HEK293 (cell line): ENCODE data around the gene CAMKK1.

Experiments used
- BCL6B ChIP-seq: fragments of 450-650 bp; formaldehyde crosslinking; IDR thresholded peaks from 2 replicates; pipeline ENCODE4 v1.5.1; 2017; ENCODE audit warnings: missing biosample characterization, missing genetic modification characterization
- KLF9 ChIP-seq: fragments of 450-650 bp; formaldehyde crosslinking; IDR thresholded peaks from 2 replicates; pipeline ENCODE4 v1.5.1; 2016; ENCODE audit warnings: missing biosample characterization, missing genetic modification characterization, low read depth
- PATZ1 ChIP-seq: fragments of 450-650 bp; formaldehyde crosslinking; IDR thresholded peaks from 2 replicates; pipeline ENCODE4 v1.5.1; 2016; ENCODE audit warnings: missing biosample characterization, missing genetic modification characterization
- PBX3 ChIP-seq: sonication (generic); formaldehyde crosslinking; IDR thresholded peaks from 2 replicates; pipeline ENCODE4 v1.8.1; 2022; ENCODE audit warnings: mild to moderate bottlenecking, moderate library complexity, missing genetic modification reagents
- SP2 ChIP-seq: fragments of 450-650 bp; formaldehyde crosslinking; IDR thresholded peaks from 2 replicates; pipeline ENCODE4 v1.5.1; 2016; ENCODE audit warnings: missing biosample characterization, missing genetic modification characterization
- SP3 ChIP-seq: fragments of 450-650 bp; formaldehyde crosslinking; IDR thresholded peaks from 2 replicates; pipeline ENCODE4 v1.5.1; 2016; ENCODE audit warnings: missing biosample characterization, missing genetic modification characterization
- TSHZ1 ChIP-seq: fragments of 450-650 bp; formaldehyde crosslinking; IDR thresholded peaks from 2 replicates; pipeline ENCODE4 v1.5.1; 2016; ENCODE audit warnings: missing biosample characterization, missing genetic modification characterization, borderline replicate concordance
- ZBTB44 ChIP-seq: fragments of 450-650 bp; IDR thresholded peaks from 2 replicates; pipeline ENCODE4 v1.5.1; 2018; ENCODE audit warnings: missing biosample characterization, mild to moderate bottlenecking, missing genetic modification characterization
- ZNF10 ChIP-seq: fragments of 450-650 bp; formaldehyde crosslinking; IDR thresholded peaks from 2 replicates; pipeline ENCODE4 v1.5.1; 2017; ENCODE audit warnings: missing biosample characterization, missing genetic modification characterization
- ZNF138 ChIP-seq: fragments of 450-650 bp; formaldehyde crosslinking; IDR thresholded peaks from 2 replicates; pipeline ENCODE4 v1.5.1; 2016; ENCODE audit warnings: missing biosample characterization, missing genetic modification characterization, borderline replicate concordance
- ZNF174 ChIP-seq: fragments of 450-650 bp; formaldehyde crosslinking; IDR thresholded peaks from 2 replicates; pipeline ENCODE4 v1.5.0; 2017; ENCODE audit warnings: missing biosample characterization, mild to moderate bottlenecking, missing genetic modification characterization
- ZNF175 ChIP-seq: fragments of 450-650 bp; formaldehyde crosslinking; IDR thresholded peaks from 2 replicates; pipeline ENCODE4 v1.5.1; 2016; ENCODE audit warnings: missing biosample characterization, missing genetic modification characterization
- ZNF184 ChIP-seq: fragments of 450-650 bp; IDR thresholded peaks from 2 replicates; pipeline ENCODE4 v1.5.1; 2018; ENCODE audit warnings: missing biosample characterization, mild to moderate bottlenecking, missing genetic modification characterization
- ZNF211 ChIP-seq: fragments of 450-650 bp; formaldehyde crosslinking; IDR thresholded peaks from 2 replicates; pipeline ENCODE4 v1.5.1; 2016; ENCODE audit warnings: low read depth, missing biosample characterization, missing genetic modification characterization
- ZNF24 ChIP-seq: fragments of 450-650 bp; formaldehyde crosslinking; IDR thresholded peaks from 2 replicates; pipeline ENCODE4 v1.5.1; 2016; ENCODE audit warnings: missing biosample characterization, missing genetic modification characterization
- ZNF341 ChIP-seq: fragments of 450-650 bp; formaldehyde crosslinking; IDR thresholded peaks from 2 replicates; pipeline ENCODE4; 2016; ENCODE audit warnings: low read depth, missing biosample characterization, missing genetic modification characterization
- ZNF394 ChIP-seq: fragments of 450-650 bp; formaldehyde crosslinking; IDR thresholded peaks from 2 replicates; pipeline ENCODE4 v1.5.1; 2016; ENCODE audit warnings: missing biosample characterization, missing genetic modification characterization, mild to moderate bottlenecking, moderate library complexity, borderline replicate concordance
- ZNF488 ChIP-seq: fragments of 450-650 bp; formaldehyde crosslinking; IDR thresholded peaks from 2 replicates; pipeline ENCODE4 v1.5.1; 2016; ENCODE audit warnings: missing biosample characterization, missing genetic modification characterization
- ZNF518A ChIP-seq: fragments of 450-650 bp; formaldehyde crosslinking; conservative IDR thresholded peaks from 2 replicates; pipeline ENCODE4 v1.5.1; 2016; ENCODE audit warnings: low read depth, missing biosample characterization, missing genetic modification characterization
- ZNF585B ChIP-seq: fragments of 450-650 bp; formaldehyde crosslinking; IDR thresholded peaks from 2 replicates; pipeline ENCODE4 v1.5.1; 2016; ENCODE audit warnings: missing biosample characterization, missing genetic modification characterization
- ZNF654 ChIP-seq: fragments of 450-650 bp; formaldehyde crosslinking; IDR thresholded peaks from 2 replicates; pipeline ENCODE4 v1.5.1; 2016; ENCODE audit warnings: low read depth, missing biosample characterization, missing genetic modification characterization
- ZNF670 ChIP-seq: fragments of 450-650 bp; formaldehyde crosslinking; IDR thresholded peaks from 2 replicates; pipeline ENCODE4 v1.5.1; 2016; ENCODE audit warnings: missing biosample characterization, missing genetic modification characterization, low read depth
- ZSCAN30 ChIP-seq: fragments of 450-650 bp; IDR thresholded peaks from 2 replicates; pipeline ENCODE4 v1.5.1; 2018; ENCODE audit warnings: missing biosample characterization, mild to moderate bottlenecking, missing genetic modification characterization, moderate library complexity

Gene CAMKK1

GRCh38 chr17:3890082-3890877 lies 2.6 kb downstream of the CAMKK1 start (continued):
- no peak for TF ChIP-seq ZNF670 (tag by site-specific recombination)
- peak; percentile 89 for TF ChIP-seq KLF9 (tag by site-specific recombination)
- TF ChIP-seq ZNF174, result no peak
- TF ChIP-seq ZNF341, result peak; percentile 96
- peak; percentile 99 for TF ChIP-seq ZNF488 (tag by site-specific recombination)
- no peak for TF ChIP-seq ZNF585B (tag by site-specific recombination)
- TF ChIP-seq ZNF211 (tag by site-specific recombination), result no peak
- TF ChIP-seq SP2 (tag by site-specific recombination), result peak; percentile 83
- TF ChIP-seq ZNF184 (tag by site-specific recombination), result peak; percentile 89; the same call in 1 of the 2 replicates
- TF ChIP-seq ZNF24 (tag by site-specific recombination), result peak; percentile 100
- TF ChIP-seq ZBTB44 (tag by site-specific recombination), result peak; percentile 94
- peak; percentile 71 for TF ChIP-seq ZSCAN30
- TF ChIP-seq SP3 (tag by site-specific recombination), result peak; percentile 86
- TF ChIP-seq ZNF10, result peak; percentile 81
- no peak for TF ChIP-seq ZNF138 (tag by site-specific recombination)
- TF ChIP-seq ZNF394, result peak; percentile 97
- no peak for TF ChIP-seq ZNF654 (tag by site-specific recombination)
- TF ChIP-seq TSHZ1 (tag by site-specific recombination), result peak; percentile 100
- no peak; the same call in 1 of the 2 replicates for TF ChIP-seq BCL6B
- peak; percentile 44; the same call in 1 of the 2 replicates for TF ChIP-seq ZNF518A (tag by site-specific recombination)
- TF ChIP-seq PBX3 (CRISPR knock-in tag), result no peak
- no peak for TF ChIP-seq ZNF175
- peak; percentile 100 for TF ChIP-seq PATZ1
